IMR-90 (cell line): ENCODE results near the gene C14orf119. TPM values are rescaled to one million over a fixed set of nuclear protein-coding genes. Genes with fewer than 3 reads are reported as not detected.

Experiments
- ATAC-seq: fragments of 200-7000 bp; cut with Tn5 transposase; 2 replicates; pipeline ENCODE4 v1.9.1; 2020; ENCODE audit warnings: low read depth, mild to moderate bottlenecking, moderate library complexity
- BruUV-seq: library from RNA; stranded (reverse); fragments of 400-500 nt; replicated peaks from 2 replicates; lab custom pipeline; 2021; lab: Mats Ljungman, UMichigan
- CTCF ChIA-PET: fragments of 300-600 bp; formaldehyde crosslinking; extraction: SDS; loops from one replicate; lab custom pipeline; 2021; ENCODE audit warnings: antibody characterized with exemption; lab: Yijun Ruan, JAX
- POLR2A ChIA-PET: fragments of 300-600 bp; sonication (Branson Sonifier 250); formaldehyde crosslinking; loops from one replicate; lab custom pipeline; 2022; ENCODE audit warnings: antibody characterized with exemption; ENCODE audit not compliant: unreplicated experiment; lab: Charles Lee
- DNase-seq: peaks from one replicate; pipeline ENCODE4 v3.0.0; 2013
- H2AFZ ChIP-seq: replicated peaks from 2 replicates; pipeline ENCODE3; 2013; ENCODE audit warnings: low read length, mild to moderate bottlenecking; ENCODE audit not compliant: poor library complexity
- H2AK5ac ChIP-seq: 2 replicates; pipeline ENCODE4 v1.6.1; 2013; ENCODE audit warnings: low read depth, low read length, inconsistent platforms
- H2AK9ac ChIP-seq: replicated peaks from 2 replicates; pipeline ENCODE3; 2013; ENCODE audit warnings: mild to moderate bottlenecking, low read depth, low read length, moderate library complexity; ENCODE audit not compliant: poor library complexity
- H2BK120ac ChIP-seq: 2 replicates; pipeline ENCODE4 v1.6.1; 2013; ENCODE audit warnings: low read depth, low read length, inconsistent platforms
- H2BK15ac ChIP-seq: 3 replicates; pipeline ENCODE4 v1.6.1; 2013; ENCODE audit warnings: low read depth, low read length, inconsistent platforms
- H2BK20ac ChIP-seq: 2 replicates; pipeline ENCODE4 v1.6.1; 2013; ENCODE audit warnings: low read depth, mild to moderate bottlenecking, inconsistent platforms, low read length, moderate library complexity
- H2BK5ac ChIP-seq: 2 replicates; pipeline ENCODE4 v1.6.1; 2013; ENCODE audit warnings: mild to moderate bottlenecking, low read depth, low read length, inconsistent platforms; ENCODE audit not compliant: poor library complexity, severe bottlenecking
- H3K14ac ChIP-seq: replicated peaks from 2 replicates; pipeline ENCODE4 v1.6.1; 2013; ENCODE audit warnings: low read depth, low read length, inconsistent platforms
- H3K18ac ChIP-seq: 2 replicates; pipeline ENCODE4 v1.6.1; 2013; ENCODE audit warnings: low read depth, low read length, control low read depth
- H3K23ac ChIP-seq: 2 replicates; pipeline ENCODE4 v1.6.1; 2013; ENCODE audit warnings: low read depth, low read length, inconsistent platforms
- H3K27ac ChIP-seq: 2 replicates; pipeline ENCODE4 v1.5.1; 2013; ENCODE audit warnings: mild to moderate bottlenecking, control low read depth, low read length; ENCODE audit not compliant: insufficient read depth
- H3K27me3 ChIP-seq: 2 replicates; pipeline ENCODE4 v1.6.1; 2013; ENCODE audit warnings: low read length; ENCODE audit not compliant: control insufficient read depth, insufficient read depth
- H3K36me3 ChIP-seq: 2 replicates; pipeline ENCODE4 v1.6.1; 2013; ENCODE audit warnings: low read length, mixed read lengths; ENCODE audit not compliant: control insufficient read depth, insufficient read depth
- H3K4ac ChIP-seq: 2 replicates; pipeline ENCODE4 v1.6.1; 2013; ENCODE audit warnings: low read depth, low read length, inconsistent platforms
- H3K4me1 ChIP-seq: 2 replicates; pipeline ENCODE4 v1.6.1; 2013; ENCODE audit warnings: low read length, mixed read lengths; ENCODE audit not compliant: control insufficient read depth, insufficient read depth
- H3K4me2 ChIP-seq: 2 replicates; pipeline ENCODE4 v1.6.1; 2013; ENCODE audit warnings: low read depth, mild to moderate bottlenecking, control low read depth, low read length, moderate library complexity
- H3K4me3 ChIP-seq: 2 replicates; pipeline ENCODE4 v1.5.1; 2013; ENCODE audit warnings: low read depth, mild to moderate bottlenecking, control low read depth, low read length, moderate library complexity; ENCODE audit not compliant: insufficient read depth
- H3K56ac ChIP-seq: 2 replicates; pipeline ENCODE4 v1.6.1; 2013; ENCODE audit warnings: low read length, inconsistent platforms; ENCODE audit not compliant: insufficient read depth; ENCODE audit errors: extremely low read depth
- H3K79me1 ChIP-seq, 2 experiments: 2 replicates each; pipeline ENCODE4 v1.6.1; 2013; ENCODE audit warnings: low read length in 2 of 2, inconsistent platforms in 1 of 2, low read depth in 1 of 2
- H3K9ac ChIP-seq: 2 replicates; pipeline ENCODE4 v1.6.1; 2013; ENCODE audit warnings: low read depth, low read length, control low read depth
- H3K9me1 ChIP-seq: 2 replicates; pipeline ENCODE4 v1.6.1; 2013; ENCODE audit warnings: low read length, inconsistent platforms; ENCODE audit not compliant: insufficient read depth
- H3K9me3 ChIP-seq: 2 replicates; pipeline ENCODE4 v1.6.1; 2013; ENCODE audit warnings: low read length; ENCODE audit not compliant: control insufficient read depth, insufficient read depth
- H4K20me1 ChIP-seq: 2 replicates; pipeline ENCODE4 v1.6.1; 2013; ENCODE audit warnings: low read length, inconsistent platforms; ENCODE audit not compliant: insufficient read depth
- H4K5ac ChIP-seq: 2 replicates; pipeline ENCODE4 v1.6.1; 2013; ENCODE audit warnings: mild to moderate bottlenecking, low read depth, low read length, control low read depth
- H4K8ac ChIP-seq, 2 experiments: 2 replicates each; pipeline ENCODE4 v1.6.1; 2013; ENCODE audit warnings: low read depth in 2 of 2, low read length in 2 of 2, control low read depth in 1 of 2, inconsistent platforms in 1 of 2
- H4K91ac ChIP-seq: 2 replicates; pipeline ENCODE4 v1.6.1; 2013; ENCODE audit warnings: low read depth, low read length, inconsistent platforms; ENCODE audit not compliant: insufficient read depth
- ELK1 ChIP-seq: fragments of 150-350 bp; IDR thresholded peaks from 2 replicates; pipeline ENCODE4 v1.6.1; 2016; ENCODE audit warnings: low read depth, mild to moderate bottlenecking, low read length, moderate library complexity, borderline replicate concordance
- MXI1 ChIP-seq: IDR thresholded peaks from 2 replicates; pipeline ENCODE4 v1.6.1; 2012; ENCODE audit warnings: low read depth, mild to moderate bottlenecking, low read length, moderate library complexity, borderline replicate concordance
- USF2 ChIP-seq: fragments of 150-350 bp; IDR thresholded peaks from 2 replicates; pipeline ENCODE4 v1.6.1; 2017; ENCODE audit warnings: mild to moderate bottlenecking, antibody characterized with exemption, low read length, low read depth
- WGBS, 2 experiments: methylation state at CpG; one replicate each; pipeline versions ENCODE4 v1.1.5 to v1.1.7; 2013; ENCODE audit warnings: missing lambda C conversion rate in 2 of 2; ENCODE audit not compliant: insufficient read length in 1 of 2; ENCODE audit errors: extremely low coverage in 2 of 2; 5-methylcytosine and 5-hydroxymethylcytosine counted together
- dilution Hi-C: fragments of 300-500 bp; cut with HindIII; formaldehyde crosslinking; loops from one replicate; pipeline ENCODE4 v1.14.3; 2018; ENCODE audit warnings: low sequenced_read_pairs; ENCODE audit not compliant: unreplicated experiment
- in situ Hi-C: fragments of 300-500 bp; cut with MboI; formaldehyde crosslinking; loops from 3 replicates; pipeline ENCODE4 v1.14.3; 2019; ENCODE audit warnings: low sequenced_read_pairs, inconsistent platforms, mixed read lengths
- intact Hi-C: fragments of 100-400 bp; cut with micrococcal nuclease; formaldehyde crosslinking; loops from 2 replicates; pipeline ENCODE4 v1.10.0; 2022
- polyA plus RNA-seq, 3 experiments: library from polyadenylated mRNA; depleted of rRNA; stranded (reverse); fragments of >200 nt; gene quantifications; 2 replicates each; pipeline ENCODE4 v1.2.3, GENCODE V29; 2012; ENCODE audit warnings: low replicate concordance in 1 of 3
- total RNA-seq: library from RNA; depleted of rRNA; stranded (reverse); fragments of >200 nt; gene quantifications from 2 replicates; pipeline ENCODE4 v1.2.3, GENCODE V29; 2012

C14orf119 gene
- total and polyA plus RNA-seq, 2 of the 4 experiments (the other 2 are of a cell fraction): 74.0 to 83.7 TPM

GRCh38 chr14:23109769-23110168 lies 14.5 kb downstream of the C14orf119 start:
- in situ Hi-C loops: loop anchor here (10.0 kb wide), 1 partner anchor 195 kb away; the partner anchor contains the start of genes BCL2L2 and PPP1R3E

More at GRCh38 chr14:23109769-23110168, 14.5 kb downstream of the C14orf119 start:
- ChIA-PET CTCF (interaction anchor here (1.0 to 3.9 kb wide), 3 partner anchors 41 to 116 kb away, joined by 5 to 18 read pairs (median 5); no protein-coding TSS in a partner anchor), POLR2A (no interaction called here)
- Histone ChIP-seq H2BK15ac (no peak overlapping the region), H2AK9ac (no peak overlapping the region), H2BK20ac (no peak overlapping the region), H3K9me1 (peaks cover 20% of the 10 kb centered on the region), H3K56ac (no peak overlapping the region), H2BK120ac (no peak overlapping the region), H4K8ac (no peak overlapping the region), H3K27me3 (no peaks in the 10 kb centered on the region), H2AK5ac (no peak overlapping the region), H3K36me3 (no peaks in the 10 kb centered on the region), H3K79me1 (0 out of 4 replicates have a peak, but pooled peaks cover 3 to 4% of the 10 kb centered on the region in 2 experiments), H3K23ac (no peak overlapping the region), H3K4ac (no peak overlapping the region), H3K4me3 (no peak overlapping the region), H3K4me1 (peaks cover 22% of the 10 kb centered on the region), H3K9me3 (no peaks in the 10 kb centered on the region), H4K20me1 (no peaks in the 10 kb centered on the region), H4K91ac (no peak overlapping the region), H2AFZ (no peak overlapping the region), H2BK5ac (no peak overlapping the region), H3K4me2 (no peak overlapping the region), H3K27ac (no peak overlapping the region), H3K18ac (no peak overlapping the region), H3K14ac (no peak overlapping the region), H4K5ac (no peak overlapping the region), H3K9ac (no peak overlapping the region)
- no TSS peak for BruUV-seq
- WGBS, 2 experiments: no CpG with 5 or more reads among the region's 1 CpG
- intact Hi-C loops (loop anchor here (1.0 kb wide), 4 partner anchors 32 to 123 kb away; no protein-coding TSS in a partner anchor), dilution Hi-C loops (no loop called here)
- TF ChIP-seq MXI1 (no peak), ELK1 (no peak), USF2 (no peak)
- DNase-seq (no peak), ATAC-seq (no peak)
